Measurements from ENCODE around the gene GLRA1.
"Not testable (repeated sequence)": the region's sequence is repeated elsewhere in the genome, so short reads cannot be mapped to it uniquely, and the experiment has no call there.

The GLRA1 gene

DNA sequence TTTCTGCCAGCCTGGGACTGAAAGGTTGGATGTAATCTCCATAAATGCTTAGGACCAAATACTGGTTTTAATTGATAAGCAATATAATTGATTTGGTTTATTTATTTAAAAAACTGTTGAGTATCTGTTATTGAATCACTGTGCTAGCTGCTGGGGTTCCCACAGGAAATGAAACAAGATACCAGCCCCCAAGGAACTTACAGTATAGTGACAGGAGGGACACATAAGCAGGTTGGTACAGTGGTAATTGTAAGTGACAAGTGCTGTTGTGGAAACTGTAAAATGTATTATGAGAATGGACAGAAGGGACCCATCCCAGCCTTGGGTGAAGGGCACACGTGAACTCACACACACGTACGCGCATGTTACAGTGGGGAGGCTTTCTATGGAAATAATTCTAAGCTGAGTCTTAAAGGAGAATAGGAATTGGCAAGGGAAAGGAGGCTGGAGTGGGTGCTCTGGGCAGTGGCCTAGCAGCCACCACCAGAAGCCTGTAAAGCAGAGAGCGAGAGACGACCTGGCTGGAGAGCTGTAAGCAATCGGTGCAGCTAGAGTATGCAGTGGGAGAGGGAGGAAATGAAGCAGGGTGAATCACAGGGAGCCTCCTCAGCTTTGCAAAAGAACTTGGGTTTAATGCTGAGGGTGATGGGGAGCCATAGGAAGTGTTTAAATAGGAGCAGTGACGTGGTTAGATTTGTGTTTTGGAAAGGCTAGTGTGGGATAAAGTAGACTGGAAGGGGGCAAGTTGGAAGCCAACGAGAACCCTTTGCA lies 39.3 kb downstream of the GLRA1 start:
- no peak for DNase-seq (ENCODE audit: low read depth in 4 of 4, low spot score in 1 of 4)

GRCh38 chr5:151881621-151882225 lies 42.9 kb downstream of the GLRA1 start:
- no peak for DNase-seq (ENCODE audit: low read depth in 4 of 4, low spot score in 1 of 4)

DNA sequence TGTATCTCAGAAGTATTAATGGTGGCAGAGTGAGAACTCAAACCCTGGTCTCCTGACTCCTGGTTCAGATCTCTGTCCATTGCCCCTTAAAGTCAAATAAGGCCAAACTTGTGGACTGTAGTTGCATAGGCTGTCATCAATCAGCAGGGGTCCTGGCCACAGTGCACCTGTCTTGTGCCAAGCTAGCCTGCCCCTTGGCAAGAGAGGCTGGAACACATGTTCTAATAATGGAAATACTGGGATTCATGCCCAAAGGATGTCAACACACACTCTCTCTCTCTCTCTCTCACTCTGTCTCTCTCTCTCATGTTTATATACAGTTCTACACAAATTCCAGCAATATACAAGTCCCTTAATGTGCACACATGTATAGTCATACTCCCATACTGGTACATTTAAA lies 44.3 kb downstream of the GLRA1 start:
- no peak for DNase-seq (ENCODE audit: low read depth in 4 of 4, low spot score in 1 of 4)

DNA sequence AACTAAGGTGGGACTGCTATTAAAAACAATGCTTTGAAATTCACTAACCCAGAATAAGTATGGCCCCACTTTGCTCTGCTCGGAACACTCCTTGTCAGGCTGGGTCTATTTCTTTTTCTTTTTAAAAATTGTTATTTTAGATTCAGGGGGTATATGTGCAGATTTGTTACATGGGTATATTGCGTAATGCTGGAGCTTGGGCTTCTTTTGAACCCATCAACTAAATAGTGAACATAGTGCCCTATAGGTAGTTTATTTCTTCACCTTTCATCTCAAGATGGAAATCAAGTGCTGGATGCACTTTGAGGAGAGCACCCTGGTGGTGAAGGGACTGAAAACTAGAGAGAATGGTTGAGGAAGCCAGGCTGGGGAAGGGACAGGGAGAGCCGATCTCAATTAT lies 51.0 kb downstream of the GLRA1 start:
- DNase-seq (ENCODE audit: low read depth in 4 of 4, low spot score in 1 of 4) = no peak

DNA sequence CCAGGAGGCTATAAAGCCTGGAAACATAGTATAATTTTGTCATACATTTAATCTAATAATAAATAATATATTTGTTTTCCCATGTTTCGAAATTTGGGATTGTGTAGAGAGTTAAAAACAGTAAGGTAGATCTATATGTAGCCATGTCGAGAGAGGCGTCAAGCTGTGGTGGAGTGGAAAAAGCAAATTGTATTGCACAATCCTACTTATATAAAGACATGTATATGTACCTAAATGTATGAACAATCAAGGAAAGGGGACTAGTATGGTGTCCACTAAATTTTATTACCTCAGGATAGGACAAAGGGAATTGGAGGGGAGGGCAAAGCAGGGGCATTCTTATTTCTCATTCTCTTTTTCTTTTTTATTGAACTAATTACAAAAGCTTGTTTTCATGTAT lies 52.0 kb downstream of the GLRA1 start:
- no peak for DNase-seq (ENCODE audit: low read depth in 4 of 4, low spot score in 1 of 4)

DNA sequence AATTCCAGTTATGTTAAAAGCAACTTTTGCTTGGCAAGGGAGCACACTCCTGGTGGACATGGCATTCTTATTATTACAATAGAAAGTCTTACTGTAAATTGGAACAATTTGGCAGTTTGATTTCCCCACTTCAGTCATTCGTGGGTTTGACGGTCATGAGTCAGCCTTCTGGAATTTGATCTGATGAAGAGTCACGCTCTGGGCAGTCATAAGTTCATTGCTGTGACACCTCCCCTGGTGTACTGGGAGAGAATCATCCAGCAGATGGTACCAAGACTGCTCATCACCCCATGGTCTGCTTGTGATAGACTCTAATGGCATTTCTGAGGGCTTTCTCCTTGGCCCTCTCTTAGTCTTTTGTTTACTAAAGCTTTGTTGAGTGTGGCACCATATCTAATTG lies 53.8 kb downstream of the GLRA1 start:
- DNase-seq (ENCODE audit: low read depth in 4 of 4, low spot score in 1 of 4) = no peak

DNA sequence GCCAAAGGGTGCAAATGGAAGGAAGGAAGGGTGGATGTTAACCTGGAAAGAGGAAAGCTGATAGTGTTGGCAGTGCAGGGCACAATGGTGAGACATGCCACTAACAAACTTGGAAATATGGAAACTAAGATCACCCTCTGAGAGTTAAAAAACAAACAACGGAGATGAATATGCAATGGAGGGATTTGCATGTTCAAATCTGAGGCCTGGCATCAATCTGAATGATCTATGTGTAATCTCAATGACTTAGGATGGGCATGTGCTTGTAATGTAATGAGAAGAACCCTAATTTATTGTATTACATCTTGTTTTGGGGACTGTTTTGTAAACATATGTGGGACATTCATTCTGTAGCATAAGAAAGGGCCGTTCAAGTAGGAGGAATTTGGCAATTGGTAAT lies 54.4 kb downstream of the GLRA1 start:
- DNase-seq (ENCODE audit: low read depth in 4 of 4, low spot score in 1 of 4) = no peak

- DNase-seq (ENCODE audit: low read depth in 4 of 4, low spot score in 1 of 4) = no peak
Observed at GRCh38 chr5:151869843-151870242, 54.8 kb downstream of the GLRA1 start.

DNA sequence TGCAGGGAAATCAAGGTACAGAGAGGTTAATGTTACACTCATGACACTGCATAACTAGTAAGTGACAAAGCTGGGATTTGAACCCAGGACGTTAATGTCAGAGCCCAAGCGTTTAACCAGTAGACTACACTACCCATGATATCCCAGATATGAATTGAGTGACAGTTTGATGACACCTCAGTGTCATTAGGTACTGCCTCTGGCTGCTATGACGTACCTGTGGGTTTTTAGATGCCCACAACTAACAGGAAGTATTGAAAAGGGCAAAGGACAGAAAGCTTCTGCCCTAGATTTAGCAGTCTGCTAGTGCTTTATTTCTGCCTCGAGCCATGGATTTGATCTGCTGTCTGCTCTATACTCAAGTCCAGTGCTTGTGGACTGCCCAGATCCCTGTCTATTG lies 56.2 kb downstream of the GLRA1 start:
- DNase-seq (ENCODE audit: low read depth in 4 of 4, low spot score in 1 of 4) = no peak

GRCh38 chr5:151864061-151864748 lies 60.4 kb downstream of the GLRA1 start:
- no peak for DNase-seq (ENCODE audit: low read depth in 4 of 4, low spot score in 1 of 4)

GRCh38 chr5:151863566-151863965 lies 61.1 kb downstream of the GLRA1 start:
- DNase-seq (ENCODE audit: low read depth in 4 of 4, low spot score in 1 of 4) = no peak

DNA sequence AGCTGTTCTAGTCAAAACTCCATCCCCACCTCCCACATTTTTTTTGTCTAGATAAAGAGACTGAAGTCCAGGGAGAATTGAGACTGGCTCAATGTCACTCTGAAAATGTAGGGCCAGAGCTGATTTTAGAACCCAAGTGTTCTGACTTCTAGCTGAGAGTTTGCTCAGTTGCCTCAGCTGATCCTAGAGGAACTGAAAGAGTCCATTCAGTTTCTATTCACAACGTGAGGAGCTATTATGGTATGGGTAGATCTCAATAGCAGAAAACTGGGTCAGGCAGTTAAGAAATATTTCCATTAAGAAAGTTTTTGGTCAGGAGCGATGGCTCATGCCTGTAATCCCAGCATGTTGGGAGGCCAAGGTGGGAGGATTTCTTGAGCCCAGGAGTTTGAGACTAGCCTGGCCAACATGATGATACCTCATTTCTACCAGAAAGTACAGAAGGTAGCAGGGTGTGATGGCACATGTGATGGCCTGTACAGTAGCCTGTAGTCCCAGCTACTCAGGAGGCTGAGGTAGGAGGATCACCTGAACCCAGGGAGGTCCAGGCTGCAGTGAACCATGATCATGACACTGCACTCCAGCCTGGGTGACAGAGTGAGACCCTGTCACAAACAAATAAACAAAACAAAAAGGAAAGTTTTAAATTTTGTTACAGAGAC lies 61.7 kb downstream of the GLRA1 start:
- no peak for DNase-seq (ENCODE audit: low read depth in 4 of 4, low spot score in 1 of 4)

DNA sequence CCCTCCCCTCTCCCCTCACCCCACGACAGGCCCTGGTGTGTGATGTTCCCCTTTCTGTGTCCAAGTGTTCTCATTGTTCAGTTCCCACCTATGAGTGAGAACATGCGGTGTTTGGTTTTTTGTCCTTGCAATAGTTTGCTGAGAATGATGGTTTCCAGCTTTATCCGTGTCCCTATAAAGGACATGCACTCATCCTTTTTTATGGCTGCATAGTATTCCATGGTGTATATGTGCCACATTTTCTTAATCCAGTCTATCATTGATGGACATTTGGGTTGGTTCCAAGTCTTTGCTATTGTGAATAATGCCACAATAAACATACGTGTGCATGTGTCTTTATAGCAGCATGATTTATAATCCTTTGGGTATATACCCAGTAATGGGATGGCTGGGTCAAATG lies 63.8 kb downstream of the GLRA1 start:
- DNase-seq (ENCODE audit: low read depth in 4 of 4, low spot score in 1 of 4) = not testable (repeated sequence)

GRCh38 chr5:151856861-151857260 lies 67.8 kb downstream of the GLRA1 start:
- DNase-seq (ENCODE audit: low read depth in 4 of 4, low spot score in 1 of 4) = no peak

- no peak for DNase-seq (ENCODE audit: low read depth in 4 of 4, low spot score in 1 of 4)
Observed at GRCh38 chr5:151855701-151856100, 69.0 kb downstream of the GLRA1 start.

DNA sequence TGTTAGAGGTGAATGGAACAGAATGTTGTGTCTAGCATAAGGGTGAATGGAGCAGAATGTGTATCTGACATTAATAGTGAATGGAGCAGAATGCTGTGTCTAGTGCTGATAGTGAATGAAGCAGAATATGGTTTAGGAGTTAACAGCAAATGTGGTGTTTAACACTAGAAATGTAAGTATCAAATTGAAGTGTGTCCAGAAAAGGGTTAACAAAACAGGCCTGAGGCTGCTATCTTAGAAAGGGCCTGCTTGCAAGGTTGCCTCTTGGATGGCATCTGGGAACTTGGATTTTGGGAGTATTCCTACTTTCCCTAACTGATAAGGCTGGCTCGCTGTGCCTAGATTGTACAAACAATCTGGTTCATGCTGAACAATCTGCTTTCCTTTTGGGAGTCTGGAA lies 76.8 kb downstream of the GLRA1 start:
- DNase-seq (ENCODE audit: low read depth in 4 of 4, low spot score in 1 of 4) = no peak

GRCh38 chr5:151846765-151847164 lies 77.9 kb downstream of the GLRA1 start:
- no peak for DNase-seq (ENCODE audit: low read depth in 4 of 4, low spot score in 1 of 4)

DNA sequence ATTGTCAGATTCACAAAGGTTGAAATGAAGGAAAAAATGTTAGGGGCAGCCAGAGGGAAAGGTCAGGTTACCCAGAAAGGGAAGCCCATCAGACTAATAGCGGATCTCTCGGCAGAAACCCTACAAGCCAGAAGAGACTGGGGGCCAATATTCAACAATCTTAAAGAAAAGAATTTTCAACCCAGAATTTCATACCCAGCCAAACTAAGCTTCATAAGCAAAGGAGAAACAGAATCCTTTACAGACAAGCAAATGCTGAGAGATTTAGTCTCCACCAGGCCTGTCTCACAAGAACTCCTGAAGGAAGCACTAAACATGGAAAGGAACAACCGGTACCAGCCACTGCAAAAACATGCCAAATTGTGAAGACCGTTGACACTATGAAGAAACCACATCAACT lies 91.8 kb downstream of the GLRA1 start:
- not testable (repeated sequence) for DNase-seq (ENCODE audit: low read depth in 4 of 4, low spot score in 1 of 4)

GRCh38 chr5:151829370-151829769 lies 95.3 kb downstream of the GLRA1 start:
- DNase-seq (ENCODE audit: low read depth in 4 of 4, low spot score in 1 of 4) = no peak

- DNase-seq (ENCODE audit: low read depth in 4 of 4, low spot score in 1 of 4) = peak in 1 of 4 experiments; percentile 8
Observed at GRCh38 chr5:151825445-151825844, 99.2 kb downstream of the GLRA1 start.

DNA sequence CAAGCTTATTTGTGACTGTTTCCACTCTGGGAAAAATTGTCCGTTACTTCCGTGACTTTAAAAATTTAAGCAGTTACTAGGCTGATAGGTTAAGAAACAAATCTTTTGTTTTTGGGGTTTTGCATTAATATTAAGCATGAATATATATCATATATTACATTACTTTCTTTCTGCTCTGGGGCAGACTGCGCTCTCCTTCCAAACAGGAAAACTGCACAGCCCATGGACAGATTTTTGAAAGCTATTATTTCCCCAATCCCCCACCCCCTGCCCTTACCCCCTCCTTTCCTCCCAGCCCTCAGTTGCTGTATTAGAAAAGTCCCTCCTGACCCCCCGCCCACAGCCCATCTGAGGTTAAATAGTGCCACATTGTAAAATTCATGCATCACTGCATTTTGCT lies 102.5 kb downstream of the GLRA1 start:
- no peak for DNase-seq (ENCODE audit: low read depth in 4 of 4, low spot score in 1 of 4)

- no peak for DNase-seq (ENCODE audit: low read depth in 4 of 4, low spot score in 1 of 4)
Observed at GRCh38 chr5:151820903-151821302, 103.7 kb downstream of the GLRA1 start.

Measured in stimulated activated CD4-positive, alpha-beta T cell treated with anti-CD3 and anti-CD28 coated beads, Interleukin-1b, Interleukin-23, amount 100 ng/mL, for 24 hours (primary cell).